Stimulated activated CD4-positive, alpha-beta T cell treated with anti-CD3 and anti-CD28 coated beads, Interleukin-2, amount 100 ng/mL, for 48 hours (primary cell): ENCODE results near the gene ERBB4.
"Not testable (repeated sequence)": the region's sequence is repeated elsewhere in the genome, so short reads cannot be mapped to it uniquely, and the experiment has no call there.

ENCODE experiments used
- DNase-seq, 2 donors: peaks; one replicate each; pipeline ENCODE4 v3.0.0-alpha.2; 2020

ERBB4 gene

GRCh38 chr2:212037062-212037461 is 501.5 kb downstream of the ERBB4 start:
- no peak for DNase-seq

GRCh38 chr2:212034841-212035585 is 503.6 kb downstream of the ERBB4 start:
- no peak for DNase-seq

- DNase-seq: no peak
These were observed 504.7 kb downstream of the ERBB4 start for GRCh38 chr2:212033888-212034287.

GRCh38 chr2:212032536-212033219 is 505.9 kb downstream of the ERBB4 start:
- DNase-seq: no peak

GRCh38 chr2:212032032-212032431 is 506.6 kb downstream of the ERBB4 start:
- DNase-seq: no peak

GRCh38 chr2:212030709-212031108 is 507.9 kb downstream of the ERBB4 start:
- DNase-seq: no peak

- DNase-seq: no peak
These were observed 509.7 kb downstream of the ERBB4 start for GRCh38 chr2:212028798-212029394.

- no peak for DNase-seq
These were observed 510.6 kb downstream of the ERBB4 start for GRCh38 chr2:212027681-212028628.

GRCh38 chr2:212024040-212024439 is 514.6 kb downstream of the ERBB4 start:
- no peak for DNase-seq

GRCh38 chr2:212022966-212023365 is 515.6 kb downstream of the ERBB4 start:
- DNase-seq: no peak

- DNase-seq: no peak
These were observed 516.7 kb downstream of the ERBB4 start for GRCh38 chr2:212021947-212022346.

GRCh38 chr2:212015588-212015987 is 523.0 kb downstream of the ERBB4 start:
- DNase-seq: no peak

- DNase-seq: no peak
These were observed 525.0 kb downstream of the ERBB4 start for GRCh38 chr2:212013626-212014025.

- DNase-seq: not testable (repeated sequence)
These were observed 528.3 kb downstream of the ERBB4 start for GRCh38 chr2:212010305-212010704.

GRCh38 chr2:212007972-212008371 is 530.6 kb downstream of the ERBB4 start:
- DNase-seq: no peak

GRCh38 chr2:212005085-212005671 is 533.4 kb downstream of the ERBB4 start:
- DNase-seq: no peak

GRCh38 chr2:212001325-212001724 is 537.3 kb downstream of the ERBB4 start:
- no peak for DNase-seq

- DNase-seq: no peak
These were observed 541.7 kb downstream of the ERBB4 start for GRCh38 chr2:211996857-211997256.

- no peak for DNase-seq
These were observed 543.8 kb downstream of the ERBB4 start for GRCh38 chr2:211994806-211995205.

GRCh38 chr2:211990335-211990734 is 548.3 kb downstream of the ERBB4 start:
- DNase-seq: no peak

GRCh38 chr2:211986313-211986712 is 552.3 kb downstream of the ERBB4 start:
- DNase-seq: no peak

- DNase-seq: no peak
These were observed 553.2 kb downstream of the ERBB4 start for GRCh38 chr2:211985393-211985792.

- no peak for DNase-seq
These were observed 556.4 kb downstream of the ERBB4 start for GRCh38 chr2:211982162-211982561.
